MCF 10A (cell line): ENCODE data around the gene PPM1N. TPM values are rescaled to one million over a fixed set of nuclear protein-coding genes. Genes with fewer than 3 reads are reported as not detected.
A peak's percentile ranks its signal among the peaks of the same experiment; 100 is the strongest.

Experiments used
- BruUV-seq: library from RNA; stranded (reverse); fragments of 400-500 nt; replicated peaks from 2 replicates; lab custom pipeline; 2021; lab: Mats Ljungman, UMichigan
- CTCF ChIA-PET: fragments of 300-600 bp; sonication (Branson Sonifier 250); formaldehyde crosslinking; extraction: SDS; loops from one replicate; lab custom pipeline; 2021; ENCODE audit warnings: antibody characterized with exemption, inconsistent platforms; lab: Yijun Ruan, JAX
- POLR2A ChIA-PET: fragments of 300-600, 350-650 bp; sonication (Branson Sonifier 250); formaldehyde crosslinking; extraction: SDS; loops from one replicate; lab custom pipeline; 2020; ENCODE audit warnings: antibody characterized with exemption, inconsistent platforms; lab: Yijun Ruan, JAX
- DNase-seq: peaks from one replicate; pipeline ENCODE4 v3.0.0-alpha.2; 2018; ENCODE audit not compliant: unreplicated experiment
- H3K27ac Mint-ChIP-seq: one replicate; pipeline ENCODE4 v1.8.0; 2022; ENCODE audit warnings: mild to moderate bottlenecking, low read depth, mixed read lengths; ENCODE audit not compliant: unreplicated experiment
- H3K27me3 Mint-ChIP-seq: one replicate; pipeline ENCODE4 v1.8.0; 2022; ENCODE audit warnings: mixed read lengths; ENCODE audit not compliant: insufficient read depth, unreplicated experiment
- H3K36me3 Mint-ChIP-seq: one replicate; pipeline ENCODE4 v1.8.0; 2022; ENCODE audit warnings: mild to moderate bottlenecking, moderate library complexity, mixed read lengths; ENCODE audit not compliant: insufficient read depth, unreplicated experiment
- H3K4me1 Mint-ChIP-seq: one replicate; pipeline ENCODE4 v1.8.0; 2022; ENCODE audit warnings: mixed read lengths; ENCODE audit not compliant: insufficient read depth, unreplicated experiment
- H3K4me3 Mint-ChIP-seq: one replicate; pipeline ENCODE4 v1.8.0; 2022; ENCODE audit warnings: mild to moderate bottlenecking, moderate library complexity, mixed read lengths; ENCODE audit not compliant: unreplicated experiment
- H3K9me3 Mint-ChIP-seq: one replicate; pipeline ENCODE4 v1.8.0; 2022; ENCODE audit warnings: mixed read lengths; ENCODE audit not compliant: unreplicated experiment
- CTCF ChIP-seq: fragments of 200-600 bp; IDR thresholded peaks from one replicate; pipeline ENCODE4 v1.8.0; 2022; ENCODE audit warnings: antibody characterized with exemption, mild to moderate bottlenecking; ENCODE audit not compliant: unreplicated experiment
- intact Hi-C: fragments of 100-400 bp; cut with micrococcal nuclease; formaldehyde crosslinking; loops from 2 replicates; pipeline ENCODE4 v1.14.1; 2022
- total RNA-seq: library from RNA; stranded (reverse); gene quantifications from 2 replicates; pipeline ENCODE4 v1.2.3, GENCODE V29; 2022

Gene PPM1N
- total RNA-seq, 1 experiment from 2014 or later, result 0.33 TPM

GRCh38 chr19:45503909-45504308 lies 5.7 kb downstream of the PPM1N start:
- Mint-ChIP-seq H3K4me3 (no peak overlapping the region), H3K36me3 (peaks cover 3% of the 10 kb centered on the region), H3K27ac (no peak overlapping the region), H3K9me3 (no peaks in the 10 kb centered on the region), H3K27me3 (no peaks in the 10 kb centered on the region), H3K4me1 (peaks cover 21% of the 10 kb centered on the region)
- no peak for TF ChIP-seq CTCF
- intact Hi-C loops, result no loop called here
- DNase-seq, result no peak
- CTCF ChIA-PET, result interaction anchor here (0.6 to 1.7 kb wide), 4 partner anchors 16 to 127 kb away, joined by 3 to 7 read pairs (median 5); no protein-coding TSS in a partner anchor
- no TSS peak for BruUV-seq
- POLR2A ChIA-PET, result interaction anchor here (2.3 kb wide), 1 partner anchor 189 kb away, joined by 7 read pairs; the partner anchor contains the start of genes QPCTL and SNRPD2

GRCh38 chr19:45505151-45505995 lies 7.1 kb downstream of the PPM1N start:
- Mint-ChIP-seq H3K27me3 (no peaks in the 10 kb centered on the region), H3K4me1 (peaks cover 26% of the 10 kb centered on the region), H3K36me3 (peaks cover 7% of the 10 kb centered on the region), H3K27ac (peak overlapping the region; percentile 91), H3K9me3 (no peaks in the 10 kb centered on the region), H3K4me3 (peak overlapping the region; percentile 99)
- ChIA-PET POLR2A (interaction anchor here (0.7 to 2.3 kb wide), 9 partner anchors 9 to 413 kb away, joined by 3 to 10 read pairs (median 4); partner anchors contain the start of genes EML2, FOSB, PPP1R37 and QPCTL), CTCF (interaction anchor here (0.6 to 2.0 kb wide), 11 partner anchors 10 to 176 kb away, joined by 3 to 10 read pairs (median 4); partner anchors contain the start of gene RTN2)
- DNase-seq, result no peak
- BruUV-seq, result no TSS peak
- TF ChIP-seq CTCF, result no peak
- intact Hi-C loops, result loop anchor here (5.0 kb wide), 2 partner anchors 62 to 137 kb away; no protein-coding TSS in a partner anchor

- intact Hi-C loops, result loop anchor here (5.0 kb wide), 2 partner anchors 61 to 136 kb away; no protein-coding TSS in a partner anchor
- no TSS peak for BruUV-seq
- CTCF ChIA-PET, result interaction anchor here (0.6 to 2.0 kb wide), 5 partner anchors 10 to 136 kb away, joined by 3 to 10 read pairs (median 4); partner anchors contain the start of gene RTN2
- peak overlapping the region; percentile 99 for H3K4me3 Mint-ChIP-seq
- POLR2A ChIA-PET, result interaction anchor here (0.5 to 2.3 kb wide), 8 partner anchors 10 to 327 kb away, joined by 3 to 10 read pairs (median 4); partner anchors contain the start of genes BLOC1S3, EML2, FOSB and QPCTL
- no peaks in the 10 kb centered on the region for H3K27me3 Mint-ChIP-seq
- peak overlapping the region; percentile 91 for H3K27ac Mint-ChIP-seq
- H3K4me1 Mint-ChIP-seq, result peaks cover 26% of the 10 kb centered on the region
- no peaks in the 10 kb centered on the region for H3K9me3 Mint-ChIP-seq
- H3K36me3 Mint-ChIP-seq, result peaks cover 7% of the 10 kb centered on the region
- no peak for DNase-seq
- TF ChIP-seq CTCF, result no peak
Observed at GRCh38 chr19:45505996-45506245, 7.7 kb downstream of the PPM1N start.
